ENCODE measurements around the gene GPRIN1.
A peak's percentile ranks its signal among the peaks of the same experiment; 100 is the strongest.

The GPRIN1 gene

DNA sequence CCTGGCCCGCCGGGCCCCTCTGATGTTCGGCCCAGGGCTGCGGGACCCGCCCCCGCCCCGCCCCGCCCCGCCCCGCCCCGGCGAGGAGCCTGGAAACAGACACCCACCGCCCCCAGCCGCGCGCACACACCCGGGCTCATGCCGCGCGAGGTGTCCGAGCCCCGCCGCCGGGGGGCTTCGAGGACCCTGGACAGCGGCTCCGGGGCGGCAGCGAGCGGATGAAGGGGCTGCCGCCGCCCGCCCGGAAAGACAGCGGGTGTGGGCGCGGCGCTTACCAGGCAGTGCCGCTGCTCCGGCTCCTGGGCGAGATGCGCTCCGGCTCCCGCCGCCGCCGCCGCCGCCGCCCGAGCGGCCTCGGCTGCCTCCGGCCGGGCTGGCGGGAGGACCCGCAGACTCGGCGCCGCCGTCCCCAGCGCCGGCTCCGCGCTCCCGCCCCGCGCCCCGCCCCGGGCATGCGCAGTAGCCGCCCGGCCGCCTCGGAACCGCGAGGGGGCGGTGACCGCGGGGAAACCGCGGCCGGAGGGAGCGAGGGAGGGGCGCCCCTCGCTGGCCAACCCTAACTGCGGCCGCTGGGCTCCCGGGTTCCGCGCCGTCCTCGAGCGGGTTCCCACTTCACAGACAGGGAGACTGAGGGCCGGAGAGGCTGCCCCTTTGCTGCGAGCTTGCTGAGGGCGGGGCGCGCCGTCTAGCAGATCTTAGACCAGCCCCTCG lies at the start of gene GPRIN1:
Gene GPRIN1, minus strand, starts transcription at position 433 of the 711 bp plus-strand sequence. CDS start 10,322 bp downstream, outside the sequence.
- TF ChIP-seq, protein P1, sequence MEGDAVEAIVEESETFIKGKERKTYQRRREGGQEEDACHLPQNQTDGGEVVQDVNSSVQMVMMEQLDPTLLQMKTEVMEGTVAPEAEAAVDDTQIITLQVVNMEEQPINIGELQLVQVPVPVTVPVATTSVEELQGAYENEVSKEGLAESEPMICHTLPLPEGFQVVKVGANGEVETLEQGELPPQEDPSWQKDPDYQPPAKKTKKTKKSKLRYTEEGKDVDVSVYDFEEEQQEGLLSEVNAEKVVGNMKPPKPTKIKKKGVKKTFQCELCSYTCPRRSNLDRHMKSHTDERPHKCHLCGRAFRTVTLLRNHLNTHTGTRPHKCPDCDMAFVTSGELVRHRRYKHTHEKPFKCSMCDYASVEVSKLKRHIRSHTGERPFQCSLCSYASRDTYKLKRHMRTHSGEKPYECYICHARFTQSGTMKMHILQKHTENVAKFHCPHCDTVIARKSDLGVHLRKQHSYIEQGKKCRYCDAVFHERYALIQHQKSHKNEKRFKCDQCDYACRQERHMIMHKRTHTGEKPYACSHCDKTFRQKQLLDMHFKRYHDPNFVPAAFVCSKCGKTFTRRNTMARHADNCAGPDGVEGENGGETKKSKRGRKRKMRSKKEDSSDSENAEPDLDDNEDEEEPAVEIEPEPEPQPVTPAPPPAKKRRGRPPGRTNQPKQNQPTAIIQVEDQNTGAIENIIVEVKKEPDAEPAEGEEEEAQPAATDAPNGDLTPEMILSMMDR (IDR thresholded peaks at IDR 0.05; ENCODE audit: low read depth, low read length), result peak; percentile 51; the same call in 1 of the 2 replicates
- H3K36me3 ChIP-seq, result peaks cover 40% of the 10 kb centered on the region
- peak; percentile 75 for DNase-seq
- no peaks in the 10 kb centered on the region for H3K27me3 ChIP-seq (ENCODE audit: insufficient read depth, low read depth, severe bottlenecking)
- peak within 1 kb of the TSS; percentile 68 for H3K4me3 ChIP-seq (ENCODE audit: low read depth, low read length)
- peak within 1 kb of the TSS; percentile 96 for H3K27ac ChIP-seq
- no peaks in the 10 kb centered on the region for H3K9me3 ChIP-seq (ENCODE audit: severe bottlenecking)

DNA sequence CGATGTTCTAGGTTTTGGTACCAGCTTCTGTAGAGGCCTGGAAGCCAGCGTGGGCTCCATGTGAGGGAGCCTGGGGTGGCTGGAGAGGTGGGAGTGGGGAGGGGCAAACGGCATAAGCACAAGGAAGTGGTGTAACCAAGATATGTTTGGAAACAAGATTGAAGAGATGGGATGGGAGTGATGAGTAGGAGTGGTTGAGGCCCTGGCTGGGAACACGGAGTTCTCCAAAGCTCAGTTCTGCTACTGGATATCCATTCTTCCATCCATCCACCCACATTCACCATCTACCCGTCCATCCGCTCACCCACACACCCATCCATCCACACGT lies 49.5 kb upstream of the GPRIN1 start:
- Histone ChIP-seq H3K27me3 (ENCODE audit: insufficient read depth, low read depth, severe bottlenecking) (no peaks in the 10 kb centered on the region), H3K27ac (no peak overlapping the region), H3K4me3 (ENCODE audit: low read depth, low read length) (no peak overlapping the region), H3K9me3 (ENCODE audit: severe bottlenecking) (no peaks in the 10 kb centered on the region), H3K36me3 (no peaks in the 10 kb centered on the region; the same call in 1 of the 2 replicates)
- no peak for DNase-seq
- TF ChIP-seq, protein P1 (IDR thresholded peaks at IDR 0.05; ENCODE audit: low read depth, low read length), result no peak

DNA sequence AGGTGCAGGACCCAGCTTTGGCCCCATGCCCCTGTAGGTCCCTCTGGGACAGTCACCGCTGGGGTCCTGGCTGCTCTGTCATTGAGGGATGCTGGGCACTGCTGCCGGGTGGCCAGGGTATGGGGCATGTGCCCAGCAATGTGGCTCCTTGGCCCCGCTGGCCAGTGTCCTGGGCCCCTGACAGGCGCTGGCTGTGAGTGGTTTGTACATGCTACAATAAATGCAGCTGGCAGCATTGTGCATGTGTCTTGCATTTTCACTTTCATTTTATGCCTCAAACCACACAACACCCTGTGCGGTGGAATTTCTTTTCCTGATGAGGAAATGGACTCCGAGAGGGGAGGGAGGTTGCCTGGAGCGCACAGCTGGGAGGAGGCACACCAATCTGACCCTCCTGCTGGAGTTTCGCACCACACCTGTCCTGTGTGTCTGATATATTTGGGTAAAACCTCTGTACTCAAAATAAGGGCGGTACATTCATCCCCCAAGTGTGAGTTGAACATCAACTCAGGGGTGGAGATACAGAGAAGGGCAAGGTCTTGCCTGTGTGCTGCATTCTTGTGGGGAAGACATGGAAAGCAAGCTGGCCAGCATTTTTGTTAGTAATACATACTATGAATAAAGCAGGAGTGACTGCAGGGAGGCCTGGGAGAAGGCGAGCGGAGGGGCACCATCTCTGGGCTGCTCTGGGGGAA lies 49.0 kb upstream of the GPRIN1 start:
- no peak for DNase-seq
- no peaks in the 10 kb centered on the region for H3K9me3 ChIP-seq (ENCODE audit: severe bottlenecking)
- H3K27me3 ChIP-seq (ENCODE audit: insufficient read depth, low read depth, severe bottlenecking), result no peaks in the 10 kb centered on the region
- H3K36me3 ChIP-seq, result no peaks in the 10 kb centered on the region; the same call in 1 of the 2 replicates
- H3K4me3 ChIP-seq (ENCODE audit: low read depth, low read length), result no peak overlapping the region
- H3K27ac ChIP-seq, result no peak overlapping the region
- TF ChIP-seq, protein P1 (IDR thresholded peaks at IDR 0.05; ENCODE audit: low read depth, low read length), result no peak

DNA sequence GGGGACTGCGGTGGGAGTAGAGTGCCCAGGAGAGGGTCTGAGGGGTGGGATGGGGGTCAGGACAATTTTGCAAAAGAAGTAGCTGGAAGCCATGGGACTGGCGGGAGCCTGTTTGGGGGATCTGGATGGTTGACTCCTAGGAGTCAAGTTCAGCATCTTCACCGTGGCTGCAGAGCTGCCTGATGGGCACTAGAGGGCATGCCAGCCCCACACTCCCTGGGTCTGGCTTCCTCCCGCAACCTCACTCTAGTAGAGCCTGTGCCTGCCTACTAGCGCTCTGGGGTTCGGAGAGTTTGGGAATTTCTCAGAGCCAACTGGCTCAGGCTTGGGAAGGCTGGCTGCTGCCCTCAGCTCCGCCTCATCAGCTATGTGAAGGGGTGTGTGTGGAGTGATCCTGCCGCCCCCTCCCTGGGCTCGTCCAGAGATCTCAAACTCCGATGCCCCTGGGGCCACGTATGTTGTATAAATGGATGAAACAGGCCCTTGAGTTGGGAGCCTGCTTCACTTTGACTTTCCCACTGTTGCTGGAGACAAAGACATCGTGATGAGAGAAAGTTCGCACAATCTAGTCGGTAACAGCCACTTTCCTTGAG lies 48.1 kb upstream of the GPRIN1 start:
- peak; percentile 63 for DNase-seq

DNA sequence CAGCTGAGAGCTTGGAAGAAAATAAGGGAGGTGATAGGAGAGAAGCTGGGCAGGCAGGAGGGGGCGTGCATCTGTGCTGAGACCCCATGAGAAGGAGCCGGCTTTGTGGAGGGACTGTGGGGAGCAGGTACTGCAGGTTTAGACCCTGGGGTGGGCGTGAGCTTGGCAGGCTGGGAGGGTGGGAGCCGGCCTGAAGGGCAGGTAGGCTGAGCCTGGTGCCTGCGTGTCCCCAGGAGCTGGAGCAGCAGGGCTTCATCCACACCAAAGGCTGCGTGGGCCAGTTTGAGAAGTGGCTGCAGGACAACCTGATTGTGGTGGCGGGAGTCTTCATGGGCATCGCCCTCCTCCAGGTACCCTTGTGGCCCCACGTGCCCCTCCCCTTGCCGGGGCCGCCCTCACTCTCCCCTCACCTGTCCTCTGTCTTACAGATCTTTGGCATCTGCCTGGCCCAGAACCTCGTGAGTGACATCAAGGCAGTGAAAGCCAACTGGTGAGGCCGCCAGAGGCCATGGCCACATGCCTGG lies 46.6 kb upstream of the GPRIN1 start:
- no peak overlapping the region for H3K27ac ChIP-seq
- H3K9me3 ChIP-seq (ENCODE audit: severe bottlenecking), result no peaks in the 10 kb centered on the region
- TF ChIP-seq, protein P1 (IDR thresholded peaks at IDR 0.05; ENCODE audit: low read depth, low read length), result no peak; the same call in 1 of the 2 replicates
- H3K4me3 ChIP-seq (ENCODE audit: low read depth, low read length), result no peak overlapping the region
- peaks cover 11% of the 10 kb centered on the region for H3K36me3 ChIP-seq
- DNase-seq, result no peak
- H3K27me3 ChIP-seq (ENCODE audit: insufficient read depth, low read depth, severe bottlenecking), result no peaks in the 10 kb centered on the region

More for the DNA sequence above, 48.1 kb upstream of the GPRIN1 start:
- no peaks in the 10 kb centered on the region for H3K27me3 ChIP-seq (ENCODE audit: insufficient read depth, low read depth, severe bottlenecking)
- H3K4me3 ChIP-seq (ENCODE audit: low read depth, low read length), result no peak overlapping the region
- H3K36me3 ChIP-seq, result peaks cover 5% of the 10 kb centered on the region; the same call in 1 of the 2 replicates
- TF ChIP-seq, protein P1 (IDR thresholded peaks at IDR 0.05; ENCODE audit: low read depth, low read length), result peak; percentile 97
- H3K9me3 ChIP-seq (ENCODE audit: severe bottlenecking), result no peaks in the 10 kb centered on the region
- H3K27ac ChIP-seq, result no peak overlapping the region

Measured in WERI-Rb-1 (cell line).